DND-41 (cell line): Measurements from ENCODE around the gene LRFN2.

Experiments
- EZH2 ChIP-seq: IDR thresholded peaks from 3 replicates; pipeline ENCODE4 v1.6.1; 2012; ENCODE audit warnings: borderline replicate concordance, low read depth, mild to moderate bottlenecking, moderate library complexity, low read length, inconsistent platforms; ENCODE audit not compliant: severe bottlenecking
- TF ChIP-seq, protein P1 (sequence below): IDR thresholded peaks from 2 replicates; pipeline ENCODE4 v1.5.1; 2012; ENCODE audit warnings: borderline replicate concordance, low read length, moderate library complexity, mild to moderate bottlenecking; ENCODE audit not compliant: poor library complexity, severe bottlenecking; ENCODE audit errors: extremely low read depth

DNA sequence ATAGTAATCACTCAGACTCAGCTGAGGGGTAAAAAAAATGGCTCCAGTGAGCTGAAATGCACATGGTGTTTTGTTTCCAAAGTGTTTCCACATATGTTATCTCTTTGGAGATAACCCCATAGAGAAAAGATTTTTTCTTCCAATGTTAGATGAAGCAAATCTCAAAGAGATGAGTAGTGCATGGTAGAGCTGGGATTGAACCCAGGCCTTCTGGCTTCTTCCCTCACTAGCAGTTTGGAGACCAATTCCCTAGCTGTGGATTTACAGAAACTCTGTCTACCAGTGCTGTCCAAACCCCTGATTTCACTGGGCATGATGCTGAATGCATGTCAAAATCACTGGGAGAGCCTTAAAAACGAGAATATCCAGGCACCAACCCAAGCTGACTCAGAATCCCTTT lies 165.1 kb downstream of the LRFN2 start:
- TF ChIP-seq, protein P1, sequence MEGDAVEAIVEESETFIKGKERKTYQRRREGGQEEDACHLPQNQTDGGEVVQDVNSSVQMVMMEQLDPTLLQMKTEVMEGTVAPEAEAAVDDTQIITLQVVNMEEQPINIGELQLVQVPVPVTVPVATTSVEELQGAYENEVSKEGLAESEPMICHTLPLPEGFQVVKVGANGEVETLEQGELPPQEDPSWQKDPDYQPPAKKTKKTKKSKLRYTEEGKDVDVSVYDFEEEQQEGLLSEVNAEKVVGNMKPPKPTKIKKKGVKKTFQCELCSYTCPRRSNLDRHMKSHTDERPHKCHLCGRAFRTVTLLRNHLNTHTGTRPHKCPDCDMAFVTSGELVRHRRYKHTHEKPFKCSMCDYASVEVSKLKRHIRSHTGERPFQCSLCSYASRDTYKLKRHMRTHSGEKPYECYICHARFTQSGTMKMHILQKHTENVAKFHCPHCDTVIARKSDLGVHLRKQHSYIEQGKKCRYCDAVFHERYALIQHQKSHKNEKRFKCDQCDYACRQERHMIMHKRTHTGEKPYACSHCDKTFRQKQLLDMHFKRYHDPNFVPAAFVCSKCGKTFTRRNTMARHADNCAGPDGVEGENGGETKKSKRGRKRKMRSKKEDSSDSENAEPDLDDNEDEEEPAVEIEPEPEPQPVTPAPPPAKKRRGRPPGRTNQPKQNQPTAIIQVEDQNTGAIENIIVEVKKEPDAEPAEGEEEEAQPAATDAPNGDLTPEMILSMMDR = no peak
- TF ChIP-seq EZH2 = no peak
